H9 (cell line): ENCODE results near the gene EPB41L4A. TPM values are rescaled to one million over a fixed set of nuclear protein-coding genes. Genes with fewer than 3 reads are reported as not detected.

Source experiments
- DNase-seq: peaks from one replicate; pipeline ENCODE4 v3.0.0-alpha.2; 2017
- H2AFZ ChIP-seq: one replicate; pipeline ENCODE4 v1.6.1; 2013; ENCODE audit warnings: mild to moderate bottlenecking, low read length, control low read depth, moderate library complexity
- H2AK5ac ChIP-seq: 2 replicates; pipeline ENCODE4 v1.6.1; 2013; ENCODE audit warnings: low read length, control low read depth, mixed read lengths; ENCODE audit not compliant: insufficient read length
- H2BK120ac ChIP-seq: one replicate; pipeline ENCODE4 v1.6.1; 2013; ENCODE audit warnings: low read depth, mild to moderate bottlenecking, low read length, control low read depth, inconsistent platforms; ENCODE audit not compliant: poor library complexity, severe bottlenecking
- H2BK12ac ChIP-seq: 2 replicates; pipeline ENCODE4 v1.6.1; 2013; ENCODE audit warnings: low read length, control low read depth, mixed read lengths, low read depth; ENCODE audit not compliant: insufficient read length
- H2BK15ac ChIP-seq: 2 replicates; pipeline ENCODE4 v1.6.1; 2013; ENCODE audit warnings: low read depth, low read length, control low read depth
- H2BK20ac ChIP-seq: one replicate; pipeline ENCODE4 v1.6.1; 2013; ENCODE audit warnings: low read depth, mild to moderate bottlenecking, low read length, control low read depth, inconsistent platforms; ENCODE audit not compliant: poor library complexity, severe bottlenecking
- H2BK5ac ChIP-seq: 2 replicates; pipeline ENCODE4 v1.6.1; 2013; ENCODE audit warnings: low read length, control low read depth, mixed read lengths; ENCODE audit not compliant: insufficient read length
- H3K14ac ChIP-seq: 2 replicates; pipeline ENCODE4 v1.6.1; 2013; ENCODE audit warnings: low read length, control low read depth; ENCODE audit not compliant: insufficient read depth
- H3K18ac ChIP-seq: 2 replicates; pipeline ENCODE4 v1.6.1; 2013; ENCODE audit warnings: low read depth, mild to moderate bottlenecking, mixed read lengths, low read length, control low read depth; ENCODE audit not compliant: insufficient read length
- H3K23ac ChIP-seq: 2 replicates; pipeline ENCODE4 v1.6.1; 2013; ENCODE audit warnings: low read length, control low read depth, mixed read lengths, low read depth; ENCODE audit not compliant: insufficient read length
- H3K23me2 ChIP-seq: 2 replicates; pipeline ENCODE4 v1.6.1; 2013; ENCODE audit warnings: low read depth, mild to moderate bottlenecking, mixed read lengths, low read length, control low read depth; ENCODE audit not compliant: insufficient read length, poor library complexity, severe bottlenecking
- H3K27ac ChIP-seq: 2 replicates; pipeline ENCODE4 v1.5.1; 2013; ENCODE audit warnings: low read length, control low read depth, mixed read lengths, low read depth; ENCODE audit not compliant: insufficient read length
- H3K27me3 ChIP-seq: 2 replicates; pipeline ENCODE4 v1.6.1; 2013; ENCODE audit warnings: low read length, control low read depth, inconsistent platforms; ENCODE audit not compliant: insufficient read depth
- H3K4ac ChIP-seq: 2 replicates; pipeline ENCODE4 v1.6.1; 2013; ENCODE audit warnings: low read depth, mild to moderate bottlenecking, control low read depth, inconsistent platforms, low read length, moderate library complexity
- H3K4me1 ChIP-seq: 2 replicates; pipeline ENCODE4 v1.6.1; 2013; ENCODE audit warnings: low read length, control low read depth, inconsistent platforms; ENCODE audit not compliant: insufficient read depth
- H3K4me2 ChIP-seq: 2 replicates; pipeline ENCODE4 v1.6.1; 2013; ENCODE audit warnings: low read length, control low read depth, mixed read lengths; ENCODE audit not compliant: insufficient read length, insufficient read depth
- H3K56ac ChIP-seq: 2 replicates; pipeline ENCODE4 v1.6.1; 2013; ENCODE audit warnings: low read depth, mild to moderate bottlenecking, mixed read lengths, low read length, control low read depth; ENCODE audit not compliant: insufficient read length
- H3K79me1 ChIP-seq: 2 replicates; pipeline ENCODE4 v1.6.1; 2013; ENCODE audit warnings: low read depth, mild to moderate bottlenecking, moderate library complexity, low read length, control low read depth, inconsistent platforms; ENCODE audit not compliant: insufficient read depth, poor library complexity, severe bottlenecking
- H3K79me2 ChIP-seq: 2 replicates; pipeline ENCODE4 v1.6.1; 2013; ENCODE audit warnings: low read length, control low read depth, inconsistent platforms; ENCODE audit not compliant: insufficient read depth
- H3K9ac ChIP-seq: 2 replicates; pipeline ENCODE4 v1.6.1; 2013; ENCODE audit warnings: low read length, control low read depth, mixed read lengths; ENCODE audit not compliant: insufficient read length; ENCODE audit errors: extremely low read depth
- H3K9me3 ChIP-seq: one replicate; pipeline ENCODE4 v1.6.1; 2013; ENCODE audit warnings: low read depth, low read length, inconsistent platforms; ENCODE audit not compliant: control insufficient read depth
- H3T11ph ChIP-seq: one replicate; pipeline ENCODE4 v1.6.1; 2013; ENCODE audit warnings: mild to moderate bottlenecking, low read length, control low read depth, inconsistent platforms
- H4K20me1 ChIP-seq: one replicate; pipeline ENCODE4 v1.6.1; 2013; ENCODE audit not compliant: control insufficient read depth, insufficient read length, insufficient read depth
- H4K5ac ChIP-seq: 2 replicates; pipeline ENCODE4 v1.6.1; 2013; ENCODE audit warnings: low read depth, mild to moderate bottlenecking, mixed read lengths, low read length, control low read depth; ENCODE audit not compliant: insufficient read length
- H4K8ac ChIP-seq: replicated peaks from 2 replicates; pipeline ENCODE4 v1.6.1; 2013; ENCODE audit warnings: low read length, control low read depth, mixed read lengths, low read depth; ENCODE audit not compliant: insufficient read length
- H4K91ac ChIP-seq: 2 replicates; pipeline ENCODE4 v1.6.1; 2013; ENCODE audit warnings: low read depth, mild to moderate bottlenecking, moderate library complexity, mixed read lengths, low read length, control low read depth; ENCODE audit not compliant: insufficient read length
- H3K27ac Mint-ChIP-seq, 3 experiments: 2 replicates in 2 of 3; 3 replicates in 1 of 3; pipeline ENCODE4 v1.8.0; 2020 to 2021; ENCODE audit warnings: mixed read lengths in 3 of 3, mild to moderate bottlenecking in 1 of 3, moderate library complexity in 1 of 3
- H3K27me3 Mint-ChIP-seq: 2 replicates; pipeline ENCODE4 v1.8.0; 2021; ENCODE audit warnings: low read depth, mild to moderate bottlenecking, moderate library complexity, mixed read lengths
- H3K36me3 Mint-ChIP-seq, 3 experiments: 2 replicates in 2 of 3; 3 replicates in 1 of 3; pipeline ENCODE4 v1.8.0; 2020 to 2021; ENCODE audit warnings: low read depth in 3 of 3, mixed read lengths in 3 of 3; ENCODE audit not compliant: insufficient read depth in 1 of 3
- H3K4me1 Mint-ChIP-seq, 2 experiments: 2 replicates each; pipeline ENCODE4 v1.8.0; 2020; ENCODE audit warnings: mixed read lengths in 2 of 2
- H3K4me3 Mint-ChIP-seq, 2 experiments: 2 replicates in 1 of 2; 3 replicates in 1 of 2; pipeline ENCODE4 v1.8.0; 2020 to 2021; ENCODE audit warnings: mild to moderate bottlenecking in 2 of 2, mixed read lengths in 2 of 2, moderate library complexity in 1 of 2
- H3K9me3 Mint-ChIP-seq, 2 experiments: 2 replicates in 1 of 2; 3 replicates in 1 of 2; pipeline ENCODE4 v1.8.0; 2020; ENCODE audit warnings: mild to moderate bottlenecking in 2 of 2, mixed read lengths in 2 of 2, moderate library complexity in 1 of 2
- WGBS: extraction: QIAGEN DNeasy Blood & Tissue Kit; methylation state at CpG from one replicate; pipeline ENCODE4 v1.1.7; 2013; ENCODE audit warnings: missing lambda C conversion rate, low lambda C conversion rate, mixed read lengths; ENCODE audit not compliant: insufficient read length; ENCODE audit errors: extremely low coverage; 5-methylcytosine and 5-hydroxymethylcytosine counted together
- total RNA-seq: library from RNA; stranded (reverse); gene quantifications from 2 replicates; pipeline ENCODE4 v1.2.1, GENCODE V29; 2021
- TF ChIP-seq, protein P1 (sequence below): fragments of 200-600 bp; sonication (generic); conservative IDR thresholded peaks from 3 replicates; pipeline ENCODE4 v1.8.0; 2021; ENCODE audit warnings: antibody characterized with exemption, mild to moderate bottlenecking

Gene EPB41L4A
- total RNA-seq, 1 experiment from 2014 or later: 4.9 TPM

DNA sequence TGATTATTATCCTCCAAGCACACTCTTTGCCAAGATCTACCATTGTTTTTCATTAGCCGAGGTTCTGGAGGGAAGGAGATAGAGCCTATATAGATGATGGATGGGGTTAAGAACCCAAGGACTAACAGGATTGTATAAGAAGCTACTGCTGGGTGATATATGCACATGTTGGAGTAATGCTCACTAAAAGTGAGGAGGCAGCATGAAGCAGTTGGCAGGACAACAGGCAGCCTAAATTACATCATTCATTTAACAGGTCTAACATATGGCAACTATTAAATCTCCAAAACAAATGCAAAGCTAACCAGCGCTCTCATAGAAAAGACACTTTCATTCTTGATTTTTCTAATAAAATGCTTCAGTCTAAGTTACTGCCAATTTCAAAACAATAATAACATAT is 293.2 kb downstream of the EPB41L4A start:
- Histone ChIP-seq H2BK5ac (no peak overlapping the region), H3T11ph (no peak overlapping the region), H3K27me3 (no peaks in the 10 kb centered on the region), H4K8ac (no peak overlapping the region), H3K9me3 (no peaks in the 10 kb centered on the region), H4K20me1 (no peaks in the 10 kb centered on the region), H2BK20ac (no peak overlapping the region), H3K23ac (no peak overlapping the region), H3K4me1 (no peaks in the 10 kb centered on the region), H2BK12ac (no peak overlapping the region), H3K23me2 (no peaks in the 10 kb centered on the region), H3K56ac (no peak overlapping the region), H3K27ac (no peak overlapping the region), H3K79me1 (no peaks in the 10 kb centered on the region), H3K9ac (no peak overlapping the region), H2BK15ac (no peak overlapping the region), H3K4me2 (no peak overlapping the region), H3K18ac (no peak overlapping the region), H3K14ac (no peak overlapping the region), H4K91ac (no peak overlapping the region), H4K5ac (no peak overlapping the region), H2AFZ (no peak overlapping the region), H2AK5ac (no peak overlapping the region), H2BK120ac (no peak overlapping the region), H3K79me2 (no peaks in the 10 kb centered on the region), H3K4ac (no peak overlapping the region)
- no peaks in the 10 kb centered on the region for H3K36me3 Mint-ChIP-seq
- no CpG with 5 or more reads among the region's 2 CpGs for WGBS
- no peaks in the 10 kb centered on the region for H3K27me3 Mint-ChIP-seq
- no peak for DNase-seq
- no peak overlapping the region for H3K27ac Mint-ChIP-seq
- no peak overlapping the region for H3K4me3 Mint-ChIP-seq
- H3K9me3 Mint-ChIP-seq: no peaks in the 10 kb centered on the region
- peaks cover 8% of the 10 kb centered on the region in 2 experiments; a peak in 3 of 4 replicates for H3K4me1 Mint-ChIP-seq
- TF ChIP-seq, protein P1, sequence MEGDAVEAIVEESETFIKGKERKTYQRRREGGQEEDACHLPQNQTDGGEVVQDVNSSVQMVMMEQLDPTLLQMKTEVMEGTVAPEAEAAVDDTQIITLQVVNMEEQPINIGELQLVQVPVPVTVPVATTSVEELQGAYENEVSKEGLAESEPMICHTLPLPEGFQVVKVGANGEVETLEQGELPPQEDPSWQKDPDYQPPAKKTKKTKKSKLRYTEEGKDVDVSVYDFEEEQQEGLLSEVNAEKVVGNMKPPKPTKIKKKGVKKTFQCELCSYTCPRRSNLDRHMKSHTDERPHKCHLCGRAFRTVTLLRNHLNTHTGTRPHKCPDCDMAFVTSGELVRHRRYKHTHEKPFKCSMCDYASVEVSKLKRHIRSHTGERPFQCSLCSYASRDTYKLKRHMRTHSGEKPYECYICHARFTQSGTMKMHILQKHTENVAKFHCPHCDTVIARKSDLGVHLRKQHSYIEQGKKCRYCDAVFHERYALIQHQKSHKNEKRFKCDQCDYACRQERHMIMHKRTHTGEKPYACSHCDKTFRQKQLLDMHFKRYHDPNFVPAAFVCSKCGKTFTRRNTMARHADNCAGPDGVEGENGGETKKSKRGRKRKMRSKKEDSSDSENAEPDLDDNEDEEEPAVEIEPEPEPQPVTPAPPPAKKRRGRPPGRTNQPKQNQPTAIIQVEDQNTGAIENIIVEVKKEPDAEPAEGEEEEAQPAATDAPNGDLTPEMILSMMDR: no peak
